Astrocyte of the hippocampus (primary cell): ENCODE measurements around the gene TNFRSF6B.
"Not testable (repeated sequence)": the region's sequence is repeated elsewhere in the genome, so short reads cannot be mapped to it uniquely, and the experiment has no call there.

Source experiments
- DNase-seq: peaks from one replicate; pipeline ENCODE4 v3.0.0; 2011; ENCODE audit warnings: low read depth, low spot score

TNFRSF6B gene

GRCh38 chr20:63662813-63663189 is 33.7 kb upstream of the TNFRSF6B start:
- no peak for DNase-seq

GRCh38 chr20:63663332-63664066 is 33.0 kb upstream of the TNFRSF6B start:
- no peak for DNase-seq

GRCh38 chr20:63664143-63664851 is 32.2 kb upstream of the TNFRSF6B start:
- DNase-seq: no peak

GRCh38 chr20:63664861-63665594 is 31.4 kb upstream of the TNFRSF6B start:
- peak; percentile 73 for DNase-seq

GRCh38 chr20:63665708-63666107 is 30.7 kb upstream of the TNFRSF6B start:
- DNase-seq: no peak

GRCh38 chr20:63667858-63668257 is 28.6 kb upstream of the TNFRSF6B start:
- no peak for DNase-seq

GRCh38 chr20:63668351-63668750 is 28.1 kb upstream of the TNFRSF6B start:
- no peak for DNase-seq

- DNase-seq: not testable (repeated sequence)
Observed at GRCh38 chr20:63671695-63672094, 24.8 kb upstream of the TNFRSF6B start.

- no peak for DNase-seq
Observed at GRCh38 chr20:63672666-63673065, 23.8 kb upstream of the TNFRSF6B start.

GRCh38 chr20:63673951-63674350 is 22.5 kb upstream of the TNFRSF6B start:
- DNase-seq: no peak

GRCh38 chr20:63675681-63676368 is 20.6 kb upstream of the TNFRSF6B start:
- DNase-seq: no peak

- no peak for DNase-seq
Observed at GRCh38 chr20:63678071-63678470, 18.4 kb upstream of the TNFRSF6B start.

- no peak for DNase-seq
Observed at GRCh38 chr20:63678667-63679465, 17.6 kb upstream of the TNFRSF6B start.

- DNase-seq: no peak
Observed at GRCh38 chr20:63679799-63680305, 16.6 kb upstream of the TNFRSF6B start.

GRCh38 chr20:63680427-63680826 is 16.0 kb upstream of the TNFRSF6B start:
- no peak for DNase-seq

- no peak for DNase-seq
Observed at GRCh38 chr20:63680857-63681608, 15.4 kb upstream of the TNFRSF6B start.

- no peak for DNase-seq
Observed at GRCh38 chr20:63681609-63682142, 14.8 kb upstream of the TNFRSF6B start.

GRCh38 chr20:63682384-63683139 is 13.9 kb upstream of the TNFRSF6B start:
- peak; percentile 96 for DNase-seq
